Measurements from ENCODE around the gene NOL9.

The NOL9 gene

DNA sequence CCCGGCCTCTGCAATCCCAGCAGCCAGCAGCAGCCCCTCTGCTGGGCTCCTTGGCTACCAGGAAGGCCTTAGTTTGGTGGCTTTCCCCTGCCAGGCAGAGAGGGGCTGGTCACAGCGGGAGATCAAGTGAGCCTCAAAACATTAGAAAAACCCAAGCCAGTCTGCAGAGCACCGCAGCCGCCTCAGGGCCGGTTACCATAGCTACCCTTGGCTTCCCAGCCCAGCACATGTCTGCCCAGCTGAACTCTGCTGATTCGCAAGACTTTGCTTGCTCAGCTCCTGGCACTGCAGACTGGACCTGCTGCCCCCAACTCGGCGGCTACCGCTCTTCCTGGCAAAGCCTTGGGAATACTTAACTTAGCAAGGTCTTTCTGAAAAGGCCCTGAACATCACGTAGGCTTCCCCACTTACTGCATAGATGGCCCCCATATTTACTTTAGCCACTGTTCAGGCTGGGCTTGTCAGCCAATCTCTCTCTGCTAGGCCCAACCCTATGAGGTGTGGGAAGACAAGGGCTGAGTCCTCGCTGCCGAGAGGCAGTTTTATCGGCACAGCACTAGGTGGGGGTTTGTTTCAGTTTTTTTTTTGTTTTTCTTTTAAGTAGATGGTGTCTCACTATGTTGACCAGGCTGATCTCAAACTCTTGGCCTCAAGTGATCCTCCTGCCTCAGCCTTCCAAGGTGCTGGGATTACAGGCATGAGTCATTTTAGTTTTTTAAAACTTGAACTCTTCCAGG is 34.2 kb downstream of the NOL9 start:
- TF ChIP-seq CTCF (IDR thresholded peaks at IDR 0.05; ENCODE audit: control extremely low read depth, extremely low read depth, low read depth, missing control alignments): no peak
- CTCF ChIA-PET: interaction anchor here (0.9 to 1.5 kb wide), 3 partner anchors 33 to 40 kb away, joined by 3 to 5 read pairs (median 3); partner anchors contain the start of gene NOL9
- POLR2A ChIA-PET: no interaction called here
- DNase-seq (ENCODE audit: extremely low spot score): no peak

DNA sequence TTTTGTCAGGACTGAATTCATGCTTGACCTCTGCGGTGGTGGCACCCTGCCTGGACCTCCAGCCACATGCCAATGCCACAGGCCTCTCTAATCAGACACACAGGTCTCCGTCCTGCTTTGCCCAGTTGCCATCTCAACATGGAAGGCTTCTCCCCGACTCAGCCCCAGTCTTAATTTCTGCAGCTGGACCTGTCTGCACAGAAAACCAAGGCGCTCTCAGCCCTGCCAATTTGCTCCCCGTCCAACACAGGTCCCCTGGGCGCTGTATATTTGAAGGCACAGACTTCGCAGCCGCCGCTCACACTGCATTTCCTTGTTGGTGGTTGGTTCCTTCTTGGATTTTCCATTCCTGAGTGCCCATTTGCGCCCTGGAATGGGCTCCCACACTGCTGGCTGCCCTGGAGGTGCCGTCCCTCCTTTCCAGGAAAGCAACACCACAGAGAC is 34.8 kb downstream of the NOL9 start:
- CTCF ChIA-PET: interaction anchor here (1.5 kb wide), 1 partner anchor 35 kb away, joined by 5 read pairs; the partner anchor contains the start of gene NOL9
- no peak for DNase-seq (ENCODE audit: extremely low spot score)
- POLR2A ChIA-PET: interaction anchor here (0.6 kb wide), 1 partner anchor 184 kb away, joined by 7 read pairs; no protein-coding TSS in a partner anchor
- no peak for TF ChIP-seq CTCF (IDR thresholded peaks at IDR 0.05; ENCODE audit: control extremely low read depth, extremely low read depth, low read depth, missing control alignments)

GRCh38 chr1:6517435-6517851 is 36.9 kb downstream of the NOL9 start:
- TF ChIP-seq CTCF (IDR thresholded peaks at IDR 0.05; ENCODE audit: control extremely low read depth, extremely low read depth, low read depth, missing control alignments): no peak
- no peak for DNase-seq (ENCODE audit: extremely low spot score)
- POLR2A ChIA-PET: no interaction called here
- CTCF ChIA-PET: no interaction called here

DNA sequence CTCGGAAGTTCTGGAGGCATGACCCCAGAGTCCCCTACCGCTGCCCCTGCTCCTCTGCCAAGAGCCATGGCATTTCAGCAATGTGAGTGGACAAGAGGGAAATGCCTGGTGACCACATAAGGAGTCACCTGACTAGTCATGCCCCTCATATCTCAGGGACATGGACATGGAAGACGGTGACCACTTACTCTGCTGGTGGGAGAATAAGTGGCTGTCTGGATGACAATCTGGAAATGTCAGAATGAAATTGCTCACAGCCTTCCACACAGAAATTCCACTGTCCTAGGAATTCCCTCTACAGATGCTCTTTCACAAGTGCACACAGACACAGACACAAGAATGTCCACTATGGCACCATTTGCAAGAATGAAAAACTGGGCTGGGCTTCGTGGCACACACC is 38.5 kb downstream of the NOL9 start:
- TF ChIP-seq CTCF (IDR thresholded peaks at IDR 0.05; ENCODE audit: control extremely low read depth, extremely low read depth, low read depth, missing control alignments): no peak
- POLR2A ChIA-PET: no interaction called here
- CTCF ChIA-PET: no interaction called here
- no peak for DNase-seq (ENCODE audit: extremely low spot score)

GRCh38 chr1:6513320-6513801 is 41.0 kb downstream of the NOL9 start:
- no peak for TF ChIP-seq CTCF (IDR thresholded peaks at IDR 0.05; ENCODE audit: control extremely low read depth, extremely low read depth, low read depth, missing control alignments)
- ChIA-PET CTCF (interaction anchor here (1.3 to 2.3 kb wide), 2 partner anchors 10 to 41 kb away, joined by 3 to 7 read pairs; partner anchors contain the start of gene TAS1R1), POLR2A (no interaction called here)
- no peak for DNase-seq (ENCODE audit: extremely low spot score)

- ChIA-PET POLR2A (no interaction called here), CTCF (interaction anchor here (1.3 to 2.3 kb wide), 2 partner anchors 10 to 42 kb away, joined by 3 to 7 read pairs; partner anchors contain the start of gene TAS1R1)
- TF ChIP-seq CTCF (IDR thresholded peaks at IDR 0.05; ENCODE audit: control extremely low read depth, extremely low read depth, low read depth, missing control alignments): no peak
- DNase-seq (ENCODE audit: extremely low spot score): no peak
Observed at GRCh38 chr1:6512908-6513280, 41.4 kb downstream of the NOL9 start.
